Parathyroid adenoma (tissue), 2 donors: Measurements from ENCODE around the gene ZNF83.
"Not testable (repeated sequence)": the region's sequence is repeated elsewhere in the genome, so short reads cannot be mapped to it uniquely, and the experiment has no call there.

Source experiments
- H2AFZ ChIP-seq: fragments of 300-600 bp; sonication (generic); one replicate; pipeline ENCODE4 v1.7.0; 2017; ENCODE audit warnings: antibody characterized with exemption, mild to moderate bottlenecking
- H3K27ac ChIP-seq: fragments of 300-600 bp; sonication (generic); one replicate; pipeline ENCODE4 v1.7.0; 2017
- H3K27me3 ChIP-seq: fragments of 300-600 bp; sonication (generic); one replicate; pipeline ENCODE4 v1.7.0; 2017; ENCODE audit warnings: low read length; ENCODE audit not compliant: control insufficient read depth, insufficient read depth
- H3K36me3 ChIP-seq: fragments of 300-600 bp; sonication (generic); one replicate; pipeline ENCODE4 v1.7.0; 2017; ENCODE audit warnings: low read length; ENCODE audit not compliant: control insufficient read depth, insufficient read depth
- H3K4me1 ChIP-seq: fragments of 300-600 bp; sonication (generic); one replicate; pipeline ENCODE4 v1.7.0; 2017; ENCODE audit warnings: control low read depth
- H3K4me2 ChIP-seq: fragments of 300-600 bp; sonication (generic); one replicate; pipeline ENCODE4 v1.7.0; 2017; ENCODE audit warnings: low read length
- H3K4me3 ChIP-seq: fragments of 300-600 bp; sonication (generic); one replicate; pipeline ENCODE4 v1.7.0; 2017; ENCODE audit warnings: low read depth, low read length
- H3K79me2 ChIP-seq: fragments of 300-600 bp; sonication (generic); one replicate; pipeline ENCODE4 v1.7.0; 2017; ENCODE audit warnings: control low read depth
- H3K9ac ChIP-seq: fragments of 300-600 bp; sonication (generic); one replicate; pipeline ENCODE4 v1.7.0; 2017; ENCODE audit warnings: mild to moderate bottlenecking
- H3K9me3 ChIP-seq: fragments of 300-600 bp; sonication (generic); one replicate; pipeline ENCODE4 v1.7.0; 2017; ENCODE audit warnings: low read length; ENCODE audit not compliant: control insufficient read depth
- TF ChIP-seq, protein P1 (sequence below): fragments of 300-600 bp; sonication (generic); IDR thresholded peaks from one replicate; pipeline ENCODE4 v1.7.0; 2017; ENCODE audit warnings: antibody characterized with exemption, mild to moderate bottlenecking
- donor health status: primary hyperparathyroidism.

Gene ZNF83

DNA sequence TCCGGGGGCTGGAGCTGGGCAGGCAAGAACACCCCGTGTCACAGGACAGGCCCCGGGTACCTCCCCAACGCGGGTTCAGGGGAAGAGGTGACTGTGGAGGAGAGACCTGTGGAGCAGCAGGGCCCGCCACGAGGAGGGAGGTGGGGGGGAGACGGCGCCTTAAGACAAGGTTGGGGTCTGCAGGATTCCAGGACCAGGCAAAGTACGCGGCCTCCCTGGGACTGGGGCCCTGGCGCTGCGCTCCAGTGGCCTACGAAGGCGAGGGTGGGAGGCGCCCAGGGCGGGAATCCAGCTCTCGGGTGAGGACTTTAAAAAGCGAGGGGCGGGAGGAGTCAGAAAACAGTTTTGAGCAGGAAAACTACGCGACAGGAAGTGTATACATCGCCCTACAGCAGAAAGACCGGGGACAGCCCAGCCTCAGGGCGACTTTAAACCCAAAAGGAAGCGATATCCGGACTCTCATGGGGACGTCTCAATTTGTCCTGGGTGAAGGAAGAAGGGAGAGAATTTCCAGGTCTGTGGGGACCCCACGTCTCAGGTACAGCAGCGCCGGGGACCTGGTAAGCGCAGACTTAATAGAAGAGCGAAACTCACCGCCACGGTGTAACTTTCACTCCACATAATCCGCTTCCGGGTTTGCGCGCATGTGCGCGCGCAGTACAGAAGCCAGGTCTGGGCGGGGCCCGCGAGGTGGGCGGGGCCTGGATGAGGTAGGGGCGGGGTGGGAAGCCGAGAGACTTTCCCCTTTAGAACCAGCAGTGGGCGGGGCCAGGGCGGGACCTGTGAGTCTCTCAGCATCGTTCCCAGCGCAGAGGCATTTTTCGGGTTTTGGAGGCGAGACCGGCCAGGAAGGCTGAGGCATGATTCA, at the start of gene ZNF83:
Gene ZNF83, minus strand, starts transcription at position 638 of the 868 bp plus-strand sequence.
- no peak within 1 kb of the TSS for H3K9ac ChIP-seq
- H2AFZ ChIP-seq: peak within 1 kb of the TSS; percentile 75
- no peaks in the 10 kb centered on the region for H3K79me2 ChIP-seq
- H3K27me3 ChIP-seq: no peaks in the 10 kb centered on the region
- H3K36me3 ChIP-seq: no peaks in the 10 kb centered on the region
- H3K9me3 ChIP-seq: no peaks in the 10 kb centered on the region
- H3K4me3 ChIP-seq: peak within 1 kb of the TSS; percentile 90
- H3K4me1 ChIP-seq: peaks cover 3% of the 10 kb centered on the region
- peak within 1 kb of the TSS; percentile 61 for H3K27ac ChIP-seq
- H3K4me2 ChIP-seq: peak within 1 kb of the TSS; percentile 95
- TF ChIP-seq, protein P1, sequence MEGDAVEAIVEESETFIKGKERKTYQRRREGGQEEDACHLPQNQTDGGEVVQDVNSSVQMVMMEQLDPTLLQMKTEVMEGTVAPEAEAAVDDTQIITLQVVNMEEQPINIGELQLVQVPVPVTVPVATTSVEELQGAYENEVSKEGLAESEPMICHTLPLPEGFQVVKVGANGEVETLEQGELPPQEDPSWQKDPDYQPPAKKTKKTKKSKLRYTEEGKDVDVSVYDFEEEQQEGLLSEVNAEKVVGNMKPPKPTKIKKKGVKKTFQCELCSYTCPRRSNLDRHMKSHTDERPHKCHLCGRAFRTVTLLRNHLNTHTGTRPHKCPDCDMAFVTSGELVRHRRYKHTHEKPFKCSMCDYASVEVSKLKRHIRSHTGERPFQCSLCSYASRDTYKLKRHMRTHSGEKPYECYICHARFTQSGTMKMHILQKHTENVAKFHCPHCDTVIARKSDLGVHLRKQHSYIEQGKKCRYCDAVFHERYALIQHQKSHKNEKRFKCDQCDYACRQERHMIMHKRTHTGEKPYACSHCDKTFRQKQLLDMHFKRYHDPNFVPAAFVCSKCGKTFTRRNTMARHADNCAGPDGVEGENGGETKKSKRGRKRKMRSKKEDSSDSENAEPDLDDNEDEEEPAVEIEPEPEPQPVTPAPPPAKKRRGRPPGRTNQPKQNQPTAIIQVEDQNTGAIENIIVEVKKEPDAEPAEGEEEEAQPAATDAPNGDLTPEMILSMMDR: no peak

DNA sequence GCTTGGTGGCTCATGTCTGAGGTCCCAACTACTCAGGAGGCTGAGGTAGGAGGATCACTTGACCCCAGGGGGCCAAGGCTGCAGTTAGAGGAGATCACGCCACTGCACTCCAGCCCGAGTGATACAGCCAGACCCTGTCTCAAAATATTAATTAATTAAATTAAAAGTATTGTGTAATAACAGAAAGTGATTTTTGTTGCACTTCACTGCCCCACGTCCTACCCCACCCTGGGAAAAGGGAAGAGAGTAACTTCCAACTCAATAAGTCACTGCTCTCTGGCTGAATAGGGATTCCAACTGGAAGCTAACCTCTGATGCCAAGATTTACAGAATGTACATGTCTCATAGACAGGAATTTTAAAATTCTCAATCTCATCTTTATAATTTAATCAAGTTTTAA, 49.5 kb upstream of the ZNF83 start:
- H3K4me1 ChIP-seq: no peaks in the 10 kb centered on the region
- H3K4me3 ChIP-seq: no peak overlapping the region
- H3K9ac ChIP-seq: no peak overlapping the region
- TF ChIP-seq, protein P1: no peak
- H3K9me3 ChIP-seq: no peaks in the 10 kb centered on the region
- H3K27ac ChIP-seq: no peak overlapping the region
- H2AFZ ChIP-seq: no peak overlapping the region
- H3K79me2 ChIP-seq: peaks cover 8% of the 10 kb centered on the region
- no peaks in the 10 kb centered on the region for H3K36me3 ChIP-seq
- H3K27me3 ChIP-seq: no peaks in the 10 kb centered on the region
- H3K4me2 ChIP-seq: no peak overlapping the region

DNA sequence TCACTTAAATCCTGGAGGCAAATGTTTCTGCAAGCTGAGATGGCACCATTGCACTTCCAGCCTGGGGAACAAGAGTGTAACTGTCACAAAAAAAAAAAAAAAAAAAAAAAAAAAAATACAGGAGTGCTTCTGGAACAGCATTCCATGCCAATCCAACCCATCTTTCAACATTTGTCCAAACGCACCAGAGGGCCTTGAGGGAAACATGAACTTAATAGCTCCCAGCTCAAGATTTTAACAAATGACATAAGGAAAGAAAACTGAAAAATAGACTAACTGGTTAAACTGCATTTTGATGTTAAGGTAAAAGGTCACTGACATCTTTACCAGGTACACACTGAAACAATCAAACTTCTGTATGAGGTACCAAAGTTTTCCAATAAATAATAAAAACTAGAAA, 47.7 kb upstream of the ZNF83 start:
- Histone ChIP-seq H3K79me2 (peaks cover 15% of the 10 kb centered on the region), H3K27ac (no peak overlapping the region), H3K4me3 (no peak overlapping the region), H3K36me3 (no peaks in the 10 kb centered on the region), H3K4me2 (no peak overlapping the region), H3K27me3 (no peaks in the 10 kb centered on the region), H2AFZ (no peak overlapping the region), H3K4me1 (no peaks in the 10 kb centered on the region), H3K9me3 (no peaks in the 10 kb centered on the region), H3K9ac (no peak overlapping the region)
- TF ChIP-seq, protein P1: no peak

DNA sequence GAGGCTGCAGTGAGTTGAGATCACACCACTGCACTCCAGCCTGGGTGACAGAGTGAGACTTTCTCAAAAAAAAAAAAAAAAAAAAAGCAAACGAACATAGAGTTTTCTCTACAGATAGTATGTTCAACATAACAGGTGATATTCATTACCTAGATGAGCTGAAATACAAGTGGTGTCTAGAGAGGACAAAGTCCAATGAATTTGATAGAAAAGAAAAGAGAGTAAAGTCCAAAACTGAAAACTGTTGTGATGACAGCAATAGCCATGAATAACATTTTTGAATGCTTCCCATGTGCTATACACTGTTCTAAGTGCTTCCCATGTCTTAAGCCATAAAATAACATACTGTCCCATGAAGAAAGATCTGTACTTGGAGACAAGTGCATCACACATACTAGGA, 43.1 kb upstream of the ZNF83 start:
- H3K4me3 ChIP-seq: not testable (repeated sequence)

DNA sequence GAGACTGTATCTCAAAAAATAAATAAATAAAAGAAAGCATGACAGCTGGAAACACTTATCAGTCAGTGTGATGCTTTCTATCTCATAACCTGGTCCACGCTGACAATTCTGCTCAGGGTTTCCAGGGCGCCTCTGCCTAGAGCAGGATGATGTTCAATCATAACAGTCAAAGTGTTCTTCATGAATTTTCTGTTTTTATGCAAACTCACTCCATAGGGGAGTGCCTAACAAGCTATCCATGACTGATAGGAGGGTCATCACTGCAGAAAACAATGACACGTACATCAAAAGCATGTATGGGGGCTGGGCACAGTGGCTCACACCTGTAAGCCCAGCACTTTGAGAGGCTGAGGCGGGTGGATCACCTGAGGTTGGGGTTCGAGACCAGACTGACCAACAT, 41.4 kb upstream of the ZNF83 start:
- Histone ChIP-seq H3K4me2 (no peak overlapping the region), H3K9me3 (no peaks in the 10 kb centered on the region), H3K4me1 (no peaks in the 10 kb centered on the region), H2AFZ (no peak overlapping the region), H3K27ac (no peak overlapping the region), H3K9ac (no peak overlapping the region), H3K79me2 (peaks cover 22% of the 10 kb centered on the region), H3K36me3 (no peaks in the 10 kb centered on the region), H3K4me3 (no peak overlapping the region), H3K27me3 (no peaks in the 10 kb centered on the region)
- TF ChIP-seq, protein P1: no peak

More for the DNA sequence above, 43.1 kb upstream of the ZNF83 start:
- H3K9ac ChIP-seq, H3K27ac ChIP-seq, H2AFZ ChIP-seq, H3K9me3 ChIP-seq, H3K4me2 ChIP-seq, H3K4me1 ChIP-seq, H3K36me3 ChIP-seq, H3K27me3 ChIP-seq: not testable (repeated sequence)
- H3K79me2 ChIP-seq: peaks cover 22% of the 10 kb centered on the region

DNA sequence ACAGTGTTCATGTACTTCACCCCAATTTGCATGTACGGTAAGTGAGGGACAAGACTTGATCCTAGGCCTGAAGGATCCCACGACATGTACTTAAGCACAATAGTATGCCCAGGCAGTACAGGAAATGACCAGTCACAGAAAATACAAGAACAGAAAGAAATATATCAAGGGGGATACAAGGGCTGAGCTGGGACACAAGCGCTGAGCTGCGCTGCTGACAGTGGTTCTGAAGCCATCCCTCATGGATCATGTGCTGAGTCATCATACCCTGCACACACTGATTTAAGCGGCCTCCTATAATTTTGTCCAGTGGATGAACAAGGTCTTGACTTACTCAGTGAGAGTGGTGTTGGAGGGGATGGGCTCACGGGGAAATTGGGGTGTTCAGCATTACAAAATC, 37.1 kb upstream of the ZNF83 start:
- H3K4me2 ChIP-seq, H3K79me2 ChIP-seq, H3K9ac ChIP-seq, H3K27me3 ChIP-seq, H3K9me3 ChIP-seq, H3K36me3 ChIP-seq, H3K4me1 ChIP-seq, H3K4me3 ChIP-seq, H2AFZ ChIP-seq, H3K27ac ChIP-seq: not testable (repeated sequence)
